ENCODE results near the gene DENND5B. TPM values are rescaled to one million over a fixed set of nuclear protein-coding genes. Genes with fewer than 3 reads are reported as not detected.
A peak's percentile ranks its signal among the peaks of the same experiment; 100 is the strongest.
"Not testable (repeated sequence)": the region's sequence is repeated elsewhere in the genome, so short reads cannot be mapped to it uniquely, and the experiment has no call there.

DENND5B gene
- total and polyA plus RNA-seq, 5 donors, result 9.6 to 38.7 (median 37.1) TPM

GRCh38 chr12:31620311-31620710 is 29.4 kb upstream of the DENND5B start:
- ATAC-seq (no peak), DNase-seq (no peak)
- Histone ChIP-seq H3K27ac (ENCODE audit: low read length) (no peak overlapping the region), H3K4me3 (ENCODE audit: low read length) (no peak overlapping the region), H3K9me3 (ENCODE audit: control insufficient read depth, low read length) (no peaks in the 10 kb centered on the region), H3K4me1 (ENCODE audit: control insufficient read depth, insufficient read depth, low read length) (no peaks in the 10 kb centered on the region), H3K27me3 (ENCODE audit: control insufficient read depth, insufficient read depth) (no peaks in the 10 kb centered on the region)
- intact Hi-C loops (cut with DNase I), result no loop called here
- WGBS, result 71% methylated on average over 2 of the region's 2 CpGs

- no peak overlapping the region for H3K4me3 ChIP-seq (ENCODE audit: low read length)
- 74% methylated on average over 3 of the region's 3 CpGs for WGBS
- DNase-seq, result no peak
- no peaks in the 10 kb centered on the region for H3K9me3 ChIP-seq (ENCODE audit: control insufficient read depth, low read length)
- no peaks in the 10 kb centered on the region for H3K27me3 ChIP-seq (ENCODE audit: control insufficient read depth, insufficient read depth)
- peak; percentile 32 to 50 for ATAC-seq
- H3K4me1 ChIP-seq (ENCODE audit: control insufficient read depth, insufficient read depth, low read length), result no peaks in the 10 kb centered on the region
- no peak overlapping the region for H3K27ac ChIP-seq (ENCODE audit: low read length)
- intact Hi-C loops (cut with DNase I), result no loop called here
Measured at GRCh38 chr12:31618228-31619025, 27.5 kb upstream of the DENND5B start.

GRCh38 chr12:31612819-31613218 is 21.9 kb upstream of the DENND5B start:
- intact Hi-C loops (cut with DNase I), result no loop called here
- Histone ChIP-seq H3K4me3 (ENCODE audit: low read length) (no peak overlapping the region), H3K9me3 (ENCODE audit: control insufficient read depth, low read length) (no peaks in the 10 kb centered on the region), H3K4me1 (ENCODE audit: control insufficient read depth, insufficient read depth, low read length) (no peaks in the 10 kb centered on the region), H3K27ac (ENCODE audit: low read length) (no peak overlapping the region), H3K27me3 (ENCODE audit: control insufficient read depth, insufficient read depth) (no peaks in the 10 kb centered on the region)
- WGBS, result 83% methylated on average over 2 of the region's 2 CpGs
- ATAC-seq (no peak), DNase-seq (no peak)

DNA sequence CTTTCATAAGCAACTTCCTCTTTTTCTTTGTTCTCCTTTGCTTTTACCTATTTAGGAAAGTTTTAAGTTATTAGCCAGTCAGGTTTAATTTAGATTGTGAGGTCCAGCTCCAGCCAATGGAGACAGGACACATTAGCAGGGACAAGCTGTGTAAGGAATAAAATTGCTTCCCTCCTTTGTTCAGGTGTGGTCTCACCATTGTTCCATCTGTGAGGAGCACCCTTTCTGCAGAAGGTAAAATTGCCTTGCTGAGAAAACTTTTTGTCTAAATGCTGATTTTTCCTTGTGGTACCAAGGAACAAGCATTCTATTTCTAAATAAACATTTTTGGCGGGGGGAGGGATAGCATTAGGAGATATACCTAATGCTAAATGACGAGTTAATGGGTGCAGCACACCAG is 17.4 kb upstream of the DENND5B start:
- DNase-seq; H3K4me3 ChIP-seq (ENCODE audit: low read length); ATAC-seq; H3K4me1 ChIP-seq (ENCODE audit: control insufficient read depth, insufficient read depth, low read length); H3K27me3 ChIP-seq (ENCODE audit: control insufficient read depth, insufficient read depth); intact Hi-C loops (cut with DNase I); H3K27ac ChIP-seq (ENCODE audit: low read length); H3K9me3 ChIP-seq (ENCODE audit: control insufficient read depth, low read length): not testable (repeated sequence)
- WGBS, result 86% methylated on average over 2 of the region's 2 CpGs

GRCh38 chr12:31605531-31605930 is 14.6 kb upstream of the DENND5B start:
- Histone ChIP-seq H3K27me3 (ENCODE audit: control insufficient read depth, insufficient read depth) (no peaks in the 10 kb centered on the region), H3K4me3 (ENCODE audit: low read length) (no peak overlapping the region), H3K4me1 (ENCODE audit: control insufficient read depth, insufficient read depth, low read length) (no peaks in the 10 kb centered on the region), H3K27ac (ENCODE audit: low read length) (no peak overlapping the region), H3K9me3 (ENCODE audit: control insufficient read depth, low read length) (no peaks in the 10 kb centered on the region)
- WGBS, result 43% methylated on average over 2 of the region's 2 CpGs
- DNase-seq, result no peak
- ATAC-seq, result no peak
- intact Hi-C loops (cut with DNase I), result no loop called here

GRCh38 chr12:31603546-31604009 is 12.6 kb upstream of the DENND5B start:
- H3K27ac ChIP-seq (ENCODE audit: low read length), result no peak overlapping the region
- no peaks in the 10 kb centered on the region for H3K4me1 ChIP-seq (ENCODE audit: control insufficient read depth, insufficient read depth, low read length)
- intact Hi-C loops (cut with DNase I), result no loop called here
- WGBS, result 71% methylated on average over 3 of the region's 3 CpGs
- no peaks in the 10 kb centered on the region for H3K27me3 ChIP-seq (ENCODE audit: control insufficient read depth, insufficient read depth)
- DNase-seq (no peak), ATAC-seq (no peak)
- H3K4me3 ChIP-seq (ENCODE audit: low read length), result no peak overlapping the region
- no peaks in the 10 kb centered on the region for H3K9me3 ChIP-seq (ENCODE audit: control insufficient read depth, low read length)

GRCh38 chr12:31600750-31601149 is 9.8 kb upstream of the DENND5B start:
- H3K27me3 ChIP-seq (ENCODE audit: control insufficient read depth, insufficient read depth), result no peaks in the 10 kb centered on the region
- H3K27ac ChIP-seq (ENCODE audit: low read length), result no peak overlapping the region
- H3K4me3 ChIP-seq (ENCODE audit: low read length), result no peak overlapping the region
- DNase-seq (no peak), ATAC-seq (no peak)
- no peaks in the 10 kb centered on the region for H3K4me1 ChIP-seq (ENCODE audit: control insufficient read depth, insufficient read depth, low read length)
- intact Hi-C loops (cut with DNase I), result no loop called here
- 67% methylated on average over 4 of the region's 4 CpGs for WGBS
- H3K9me3 ChIP-seq (ENCODE audit: control insufficient read depth, low read length), result no peaks in the 10 kb centered on the region

- ATAC-seq (no peak), DNase-seq (no peak)
- H3K27ac ChIP-seq (ENCODE audit: low read length), result no peak overlapping the region
- H3K9me3 ChIP-seq (ENCODE audit: control insufficient read depth, low read length), result no peaks in the 10 kb centered on the region
- no peak overlapping the region for H3K4me3 ChIP-seq (ENCODE audit: low read length)
- 75% methylated on average over 5 of the region's 5 CpGs for WGBS
- H3K27me3 ChIP-seq (ENCODE audit: control insufficient read depth, insufficient read depth), result no peaks in the 10 kb centered on the region
- intact Hi-C loops (cut with DNase I), result no loop called here
- H3K4me1 ChIP-seq (ENCODE audit: control insufficient read depth, insufficient read depth, low read length), result no peaks in the 10 kb centered on the region
Measured at GRCh38 chr12:31600252-31600651, 9.3 kb upstream of the DENND5B start.

DNA sequence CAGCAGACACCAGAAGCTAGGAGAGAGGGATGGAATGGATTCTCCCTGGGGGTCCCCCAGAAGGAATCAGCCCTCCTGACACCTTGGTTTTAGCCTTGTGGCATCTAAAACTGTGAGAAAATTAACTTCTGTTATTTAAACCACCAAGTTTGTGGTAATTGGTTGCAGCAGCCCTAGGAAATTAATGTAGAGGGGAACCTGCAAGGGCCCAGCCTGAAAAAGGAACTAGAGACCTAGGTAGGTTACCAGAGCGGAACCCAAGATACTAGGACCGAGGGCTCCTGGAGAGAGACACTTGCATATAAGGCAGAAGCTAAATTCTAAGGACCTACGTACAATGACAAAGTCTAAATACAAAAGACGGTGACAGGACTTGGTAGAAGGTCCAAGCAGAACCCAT is 8.1 kb upstream of the DENND5B start:
- Histone ChIP-seq H3K27ac (ENCODE audit: low read length) (no peak overlapping the region), H3K4me3 (ENCODE audit: low read length) (no peak overlapping the region), H3K27me3 (ENCODE audit: control insufficient read depth, insufficient read depth) (no peaks in the 10 kb centered on the region), H3K4me1 (ENCODE audit: control insufficient read depth, insufficient read depth, low read length) (no peaks in the 10 kb centered on the region), H3K9me3 (ENCODE audit: control insufficient read depth, low read length) (no peaks in the 10 kb centered on the region)
- ATAC-seq (no peak), DNase-seq (no peak)
- intact Hi-C loops (cut with DNase I), result no loop called here
- WGBS, result 95% methylated on average over 4 of the region's 4 CpGs

DNA sequence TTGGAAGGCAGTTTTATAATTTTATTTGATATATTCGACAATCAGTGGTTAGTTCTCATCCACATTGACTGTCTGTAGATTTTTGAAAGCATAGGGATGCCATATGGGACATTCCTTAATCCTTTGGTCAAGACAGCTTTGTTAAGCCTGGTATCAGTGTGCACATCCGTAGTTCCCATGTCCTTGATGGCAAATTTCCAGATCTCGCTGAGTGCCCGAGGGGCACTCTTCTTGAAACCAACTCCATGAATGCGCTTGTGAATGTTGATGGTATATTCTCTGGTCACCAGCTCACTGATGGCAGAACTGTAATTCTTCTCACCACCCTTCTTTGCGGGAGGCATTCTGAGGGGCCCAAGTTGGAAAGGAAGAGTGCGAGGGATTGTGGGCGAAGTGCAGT is 6.1 kb upstream of the DENND5B start:
- no peaks in the 10 kb centered on the region for H3K27me3 ChIP-seq (ENCODE audit: control insufficient read depth, insufficient read depth)
- WGBS, result 83% methylated on average over 8 of the region's 8 CpGs
- ATAC-seq, result no peak
- H3K4me1 ChIP-seq (ENCODE audit: control insufficient read depth, insufficient read depth, low read length), result no peaks in the 10 kb centered on the region
- no peak for DNase-seq
- intact Hi-C loops (cut with DNase I), result no loop called here
- H3K4me3 ChIP-seq (ENCODE audit: low read length), result no peak overlapping the region
- no peak overlapping the region for H3K27ac ChIP-seq (ENCODE audit: low read length)
- H3K9me3 ChIP-seq (ENCODE audit: control insufficient read depth, low read length), result no peaks in the 10 kb centered on the region

GRCh38 chr12:31594681-31595080 is 3.7 kb upstream of the DENND5B start:
- no peak for ATAC-seq
- intact Hi-C loops (cut with DNase I), result loop anchor here in 1 of 4 donors (5.0 kb wide), 1 partner anchor 38 kb away; no protein-coding TSS in a partner anchor
- no peak overlapping the region for H3K27ac ChIP-seq (ENCODE audit: low read length)

More at GRCh38 chr12:31594681-31595080, 3.7 kb upstream of the DENND5B start:
- Histone ChIP-seq H3K9me3 (ENCODE audit: control insufficient read depth, low read length) (no peaks in the 10 kb centered on the region), H3K27me3 (ENCODE audit: control insufficient read depth, insufficient read depth) (no peaks in the 10 kb centered on the region), H3K4me3 (ENCODE audit: low read length) (no peak overlapping the region), H3K4me1 (ENCODE audit: control insufficient read depth, insufficient read depth, low read length) (no peaks in the 10 kb centered on the region)
- 54% methylated on average over 5 of the region's 5 CpGs for WGBS
- DNase-seq, result no peak
